ENCODE results near the gene MED25. TPM values are rescaled to one million over a fixed set of nuclear protein-coding genes. Genes with fewer than 3 reads are reported as not detected.
A peak's percentile ranks its signal among the peaks of the same experiment; 100 is the strongest.

MED25 gene
- total RNA-seq, 4 donors from 2014 or later, result 26.2 to 54.0 (median 29.4) TPM

- TF ChIP-seq POLR2A (IDR thresholded peaks at IDR 0.05) (no peak), EP300 (IDR thresholded peaks at IDR 0.05) (no peak), CTCF (IDR thresholded peaks at IDR 0.05) (no peak)
Observed at GRCh38 chr19:49861541-49862378, 43.7 kb downstream of the MED25 start.

DNA sequence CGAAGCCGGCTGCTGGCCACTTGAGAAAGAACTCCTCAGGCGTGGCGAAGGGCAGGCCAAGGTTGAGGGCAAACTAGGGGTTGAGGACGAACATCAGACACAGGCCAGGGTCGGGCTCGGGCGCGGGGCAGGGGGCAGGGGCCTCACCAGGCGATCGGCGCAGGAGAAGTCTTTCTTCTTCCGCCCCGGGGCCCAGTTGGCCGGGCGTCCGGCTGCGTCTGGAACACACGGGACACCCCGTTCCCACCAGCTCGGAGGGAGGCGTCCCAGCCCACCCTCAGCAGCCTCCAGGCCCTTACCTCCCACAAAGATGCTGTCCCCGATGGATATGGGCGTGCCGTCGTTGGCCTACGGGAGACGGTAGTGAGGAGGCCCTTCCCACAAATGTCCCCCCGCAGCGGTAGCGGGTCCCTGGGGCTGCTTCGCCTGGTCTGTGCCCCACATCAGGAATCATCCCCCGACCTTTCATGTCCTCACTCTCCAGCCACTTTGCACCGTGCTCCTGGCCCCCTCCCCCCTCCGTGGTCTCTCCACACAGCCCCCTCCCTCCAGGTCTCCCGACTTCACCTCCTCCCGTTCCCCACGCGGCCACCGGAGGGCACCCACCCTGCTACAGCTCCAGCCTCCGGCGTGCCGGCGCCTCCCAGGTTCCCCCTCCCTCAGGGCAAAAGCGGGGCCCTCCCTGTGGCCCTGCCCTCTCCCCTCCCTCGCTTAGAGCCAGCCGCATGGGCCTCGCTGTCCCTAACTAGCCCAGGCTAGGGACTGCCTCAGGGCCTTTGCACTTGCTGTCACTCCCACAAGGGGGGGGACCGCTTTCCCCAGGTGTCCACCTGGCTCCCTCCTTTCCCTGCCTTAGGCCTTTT, 44.5 kb downstream of the MED25 start:
- TF ChIP-seq CTCF (IDR thresholded peaks at IDR 0.05), result peak in 1 of 5 experiments; percentile 6
- TF ChIP-seq POLR2A (IDR thresholded peaks at IDR 0.05), result no peak
- Histone ChIP-seq H3K27ac (peak overlapping the region in 1 of 4 donors; percentile 86), H3K27me3 (no peaks in the 10 kb centered on the region), H3K9me3 (no peaks in the 10 kb centered on the region), H3K36me3 (peaks cover 0 to 69% (median 4%) of the 10 kb centered on the region in 3 donors), H3K4me3 (no peak overlapping the region), H3K4me1 (peaks cover 0 to 84% (median 26%) of the 10 kb centered on the region in 4 donors)
- 61 to 68% methylated on average over 45 to 47 of the region's 49 CpGs for WGBS, 2 donors
- DNase-seq (ENCODE audit: low spot score in 2 of 2), result no peak

More at GRCh38 chr19:49861541-49862378, 43.7 kb downstream of the MED25 start:
- H3K4me1 ChIP-seq, result peaks cover 0 to 87% (median 26%) of the 10 kb centered on the region in 4 donors
- H3K27ac ChIP-seq, result peak overlapping the region; percentile 76 to 86 (median 81)
- peaks cover 0 to 78% (median 4%) of the 10 kb centered on the region in 3 donors for H3K36me3 ChIP-seq
- no peaks in the 10 kb centered on the region for H3K9me3 ChIP-seq
- WGBS, 2 donors, result 78 to 82% methylated on average over 49 to 56 of the region's 60 CpGs
- H3K27me3 ChIP-seq, result no peaks in the 10 kb centered on the region
- no peak for DNase-seq (ENCODE audit: low spot score in 2 of 2)
- no peak overlapping the region for H3K4me3 ChIP-seq

- H3K9me3 ChIP-seq, result no peaks in the 10 kb centered on the region
- WGBS, 2 donors, result 88 to 89% methylated on average over 24 of the region's 24 CpGs
- peaks cover 0 to 62% (median 0%) of the 10 kb centered on the region in 3 donors for H3K36me3 ChIP-seq
- no peak for TF ChIP-seq EP300 (IDR thresholded peaks at IDR 0.05)
- TF ChIP-seq CTCF (IDR thresholded peaks at IDR 0.05), result no peak
- no peak for TF ChIP-seq POLR2A (IDR thresholded peaks at IDR 0.05)
- DNase-seq (ENCODE audit: low spot score in 2 of 2), result no peak
- H3K4me1 ChIP-seq, result peaks cover 0 to 84% (median 29%) of the 10 kb centered on the region in 4 donors
- no peak overlapping the region for H3K27ac ChIP-seq
- H3K4me3 ChIP-seq, result no peak overlapping the region
- H3K27me3 ChIP-seq, result no peaks in the 10 kb centered on the region
Observed at GRCh38 chr19:49863254-49863934, 45.3 kb downstream of the MED25 start.

GRCh38 chr19:49863935-49864320, 45.8 kb downstream of the MED25 start:
- Histone ChIP-seq H3K4me3 (no peak overlapping the region), H3K4me1 (peaks cover 0 to 84% (median 35%) of the 10 kb centered on the region in 4 donors), H3K36me3 (peaks cover 0 to 56% (median 0%) of the 10 kb centered on the region in 3 donors), H3K27me3 (no peaks in the 10 kb centered on the region), H3K27ac (no peak overlapping the region), H3K9me3 (no peaks in the 10 kb centered on the region)
- 89 to 94% methylated on average over 15 of the region's 17 CpGs for WGBS, 2 donors
- no peak for DNase-seq (ENCODE audit: low spot score in 2 of 2)
- TF ChIP-seq CTCF (IDR thresholded peaks at IDR 0.05), result no peak
